CD4-positive, alpha-beta T cell treated with Interleukin-12 subunit alpha and Interleukin-12 subunit beta, for 1 hour (primary cell): ENCODE data around the gene HLX.

Experiments used
- DNase-seq: peaks from one replicate; pipeline ENCODE4 v3.0.0-alpha.2; 2020

The HLX gene

GRCh38 chr1:220879076-220879508 lies at the start of gene HLX:
HLX (plus strand) TSS chr1:220879443; CDS start chr1:220879858, 415 bp downstream.
- DNase-seq: peak; percentile 20

GRCh38 chr1:220833436-220833835 lies 45.8 kb upstream of the HLX start:
- DNase-seq: no peak

- no peak for DNase-seq
These were observed 44.9 kb upstream of the HLX start for GRCh38 chr1:220834155-220834870.

- DNase-seq: no peak
These were observed 40.7 kb upstream of the HLX start for GRCh38 chr1:220838578-220838977.

- no peak for DNase-seq
These were observed 39.8 kb upstream of the HLX start for GRCh38 chr1:220839474-220839873.

- DNase-seq: no peak
These were observed 38.0 kb upstream of the HLX start for GRCh38 chr1:220841293-220841692.

- no peak for DNase-seq
These were observed 35.7 kb upstream of the HLX start for GRCh38 chr1:220843481-220844011.

GRCh38 chr1:220852408-220852807 lies 26.8 kb upstream of the HLX start:
- DNase-seq: no peak

- no peak for DNase-seq
These were observed 6.9 kb upstream of the HLX start for GRCh38 chr1:220872296-220872695.

GRCh38 chr1:220873087-220873486 lies 6.2 kb upstream of the HLX start:
- no peak for DNase-seq

GRCh38 chr1:220873868-220874655 lies 5.2 kb upstream of the HLX start:
- no peak for DNase-seq

- DNase-seq: no peak
These were observed 4.0 kb upstream of the HLX start for GRCh38 chr1:220875260-220875659.

- DNase-seq: no peak
These were observed 2.5 kb upstream of the HLX start for GRCh38 chr1:220876511-220877376.

- DNase-seq: no peak
These were observed 1.7 kb upstream of the HLX start for GRCh38 chr1:220877377-220878095.

- DNase-seq: no peak
These were observed 810 bp upstream of the HLX start for GRCh38 chr1:220878191-220879075.

- no peak for DNase-seq
These were observed 492 bp downstream of the HLX start for GRCh38 chr1:220879509-220880361.

- DNase-seq: no peak
These were observed 1.1 kb downstream of the HLX start for GRCh38 chr1:220880362-220880670.

- DNase-seq: no peak
These were observed 1.7 kb downstream of the HLX start for GRCh38 chr1:220880726-220881506.

GRCh38 chr1:220882061-220882891 lies 3.0 kb downstream of the HLX start:
- no peak for DNase-seq
